Anterior cingulate cortex (tissue), 58 donors: ENCODE measurements around the gene KNG1.
"Not testable (repeated sequence)": the region's sequence is repeated elsewhere in the genome, so short reads cannot be mapped to it uniquely, and the experiment has no call there.

Experiments
- DNase-seq, 58 donors: peaks; one replicate each; lab custom pipeline; 2025; lab: John Stamatoyannopoulos, UW

KNG1 gene

DNA sequence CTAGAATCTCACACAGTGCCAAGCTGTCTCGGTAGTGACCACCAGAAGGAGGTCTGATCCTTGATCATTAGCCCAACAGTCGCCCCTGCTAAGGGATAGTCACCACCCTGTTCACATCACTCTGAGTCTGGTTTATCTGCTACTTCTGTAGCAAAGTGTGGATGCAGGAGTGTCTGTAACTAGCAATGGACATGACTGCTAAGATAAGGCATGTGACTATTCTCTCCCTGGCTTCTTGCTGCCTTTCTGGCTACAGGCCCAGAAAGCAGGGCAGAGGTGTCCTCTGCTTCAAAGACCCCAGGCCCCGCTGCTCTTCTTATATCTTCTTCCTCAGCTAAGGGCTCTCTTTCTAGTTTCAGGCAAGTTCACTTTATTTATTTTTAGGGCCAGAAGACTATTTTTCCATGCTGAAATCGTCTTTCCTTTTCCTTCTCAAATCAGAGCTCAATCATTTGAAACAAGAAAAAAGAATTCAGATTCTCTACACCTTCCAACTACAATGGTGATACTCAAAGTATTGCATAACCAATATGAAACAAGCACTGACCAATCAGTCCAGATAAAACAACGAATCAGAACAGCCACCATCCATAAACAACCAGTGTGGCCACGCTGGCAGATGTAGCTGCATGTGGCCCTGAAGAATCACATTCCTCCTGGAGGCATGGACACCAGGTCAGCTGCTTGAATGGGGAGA, 8.0 kb upstream of the KNG1 start:
- no peak for DNase-seq

DNA sequence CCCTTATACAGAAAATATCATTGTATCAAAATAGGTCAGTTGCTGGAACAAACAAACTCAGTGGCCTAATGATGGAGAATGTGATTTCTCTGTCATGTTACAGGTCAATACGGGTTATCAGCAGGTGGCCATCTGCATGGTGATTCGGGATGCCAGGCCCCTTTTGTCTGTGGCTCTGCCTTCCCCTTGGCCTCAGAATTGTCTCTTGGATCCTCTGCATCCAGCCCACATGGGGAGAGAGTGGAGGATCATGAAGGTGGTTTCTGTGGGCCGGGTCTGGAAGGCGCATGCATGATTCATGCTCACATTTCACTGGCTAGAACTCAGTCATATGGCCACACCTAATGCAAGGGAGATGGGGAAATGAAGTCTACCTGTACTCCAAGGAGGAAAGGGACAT, 6.5 kb upstream of the KNG1 start:
- DNase-seq: not testable (repeated sequence)

DNA sequence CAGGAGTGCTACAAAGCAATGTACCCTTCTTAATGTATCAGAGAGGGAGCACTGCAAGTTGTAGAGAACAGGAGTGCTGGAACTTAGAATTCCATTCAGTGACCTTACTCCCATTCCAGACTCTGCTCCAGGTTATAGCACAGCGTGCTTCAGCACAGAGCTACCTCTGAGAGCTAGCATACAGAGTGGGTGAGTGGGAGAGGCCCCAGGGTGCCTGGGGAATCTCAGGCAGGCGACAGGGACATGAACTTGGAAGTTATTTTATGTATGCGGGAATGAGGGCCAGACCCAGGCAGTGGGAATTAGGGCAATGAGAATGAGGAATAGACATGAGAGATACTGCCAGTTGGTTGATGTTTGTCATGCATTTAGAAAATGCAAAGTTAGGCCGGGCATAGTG, 3.7 kb upstream of the KNG1 start:
- no peak for DNase-seq

DNA sequence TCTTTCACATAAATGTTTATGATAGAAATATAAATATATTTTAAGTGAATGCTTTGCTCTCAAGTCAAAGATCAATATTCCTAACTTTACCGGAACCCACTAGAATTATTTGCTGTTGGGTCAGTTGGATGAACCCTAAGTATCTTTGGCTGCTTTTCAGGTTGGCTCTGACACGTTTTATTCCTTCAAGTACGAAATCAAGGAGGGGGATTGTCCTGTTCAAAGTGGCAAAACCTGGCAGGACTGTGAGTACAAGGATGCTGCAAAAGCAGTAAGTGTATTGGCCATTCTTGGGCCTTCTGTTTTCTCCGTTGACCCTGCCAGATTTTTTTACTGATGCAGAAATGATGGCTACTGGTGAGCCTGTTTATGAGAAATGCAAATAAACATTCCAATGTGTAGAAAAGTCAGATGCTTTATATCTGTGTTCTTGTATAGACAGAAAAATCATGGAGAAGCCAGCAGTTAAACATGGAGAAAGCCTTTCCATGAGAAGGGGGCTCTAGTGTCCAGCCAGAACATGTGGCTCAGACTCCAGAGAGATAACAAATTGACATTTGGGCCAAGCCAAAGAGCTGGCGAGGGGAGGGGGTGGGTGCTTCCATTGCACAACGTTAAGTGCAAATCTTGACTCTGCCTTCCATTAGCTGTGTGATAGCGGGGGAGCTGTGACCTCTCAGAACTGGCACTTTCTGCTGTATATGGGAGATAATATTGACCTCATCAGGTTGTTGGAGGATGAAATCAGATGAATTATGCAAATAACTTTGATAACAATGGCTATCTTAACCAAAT, 3.0 kb downstream of the KNG1 start:
- no peak for DNase-seq

DNA sequence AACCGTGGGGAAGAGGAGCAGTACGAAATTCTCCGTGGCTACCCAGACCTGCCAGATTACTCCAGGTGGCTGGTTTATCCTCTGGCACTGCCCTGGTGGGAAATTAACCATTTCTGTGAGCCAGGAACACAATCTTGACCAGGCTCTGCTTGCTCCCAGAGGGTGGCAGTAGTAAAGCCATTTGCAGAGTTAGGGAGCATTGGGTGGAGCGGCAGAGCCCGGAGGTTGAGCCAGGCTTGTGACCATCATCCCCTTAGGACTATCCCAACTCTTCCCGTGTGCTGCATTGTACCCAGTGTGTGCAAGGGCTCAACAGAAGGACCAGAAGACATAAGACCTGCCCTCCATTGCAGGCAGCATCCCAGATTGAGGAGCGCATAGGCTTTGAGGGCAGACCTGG, 5.3 kb downstream of the KNG1 start:
- no peak for DNase-seq

DNA sequence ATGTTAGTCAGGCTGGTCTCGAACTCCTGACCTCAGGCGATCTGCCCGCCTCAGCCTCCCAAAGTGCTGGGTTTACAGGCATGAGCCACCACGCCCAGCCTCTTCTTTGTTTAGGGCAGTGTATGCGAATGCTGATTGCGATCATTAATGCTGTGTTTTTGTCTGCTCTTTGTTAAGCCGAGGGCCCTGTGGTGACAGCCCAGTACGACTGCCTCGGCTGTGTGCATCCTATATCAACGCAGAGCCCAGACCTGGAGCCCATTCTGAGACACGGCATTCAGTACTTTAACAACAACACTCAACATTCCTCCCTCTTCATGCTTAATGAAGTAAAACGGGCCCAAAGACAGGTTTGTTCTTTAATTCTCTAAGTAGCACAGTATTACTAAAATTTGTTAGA, 7.8 kb downstream of the KNG1 start:
- DNase-seq: no peak

DNA sequence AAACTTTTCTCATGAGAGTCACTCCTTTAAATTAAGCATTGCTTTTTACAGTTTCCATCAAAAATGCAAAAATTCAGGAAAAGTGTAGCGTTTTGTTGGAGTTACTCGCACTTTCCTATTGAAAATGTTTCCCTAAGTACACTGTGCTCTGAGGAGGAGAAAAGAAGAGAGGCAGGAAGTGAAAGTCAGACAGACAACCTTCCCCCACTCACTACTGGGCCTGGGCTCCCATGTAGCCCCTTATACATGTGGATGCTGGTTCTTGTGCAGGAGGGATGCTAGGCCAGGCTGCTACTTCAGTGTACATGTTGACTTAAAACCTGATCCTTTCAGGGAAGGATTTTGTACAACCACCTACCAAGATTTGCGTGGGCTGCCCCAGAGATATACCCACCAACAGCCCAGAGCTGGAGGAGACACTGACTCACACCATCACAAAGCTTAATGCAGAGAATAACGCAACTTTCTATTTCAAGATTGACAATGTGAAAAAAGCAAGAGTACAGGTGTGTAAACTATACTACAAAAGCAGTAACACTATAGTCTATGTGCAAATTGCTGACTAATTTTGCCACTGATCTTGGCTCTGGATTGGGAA, 15.1 kb downstream of the KNG1 start:
- no peak for DNase-seq

DNA sequence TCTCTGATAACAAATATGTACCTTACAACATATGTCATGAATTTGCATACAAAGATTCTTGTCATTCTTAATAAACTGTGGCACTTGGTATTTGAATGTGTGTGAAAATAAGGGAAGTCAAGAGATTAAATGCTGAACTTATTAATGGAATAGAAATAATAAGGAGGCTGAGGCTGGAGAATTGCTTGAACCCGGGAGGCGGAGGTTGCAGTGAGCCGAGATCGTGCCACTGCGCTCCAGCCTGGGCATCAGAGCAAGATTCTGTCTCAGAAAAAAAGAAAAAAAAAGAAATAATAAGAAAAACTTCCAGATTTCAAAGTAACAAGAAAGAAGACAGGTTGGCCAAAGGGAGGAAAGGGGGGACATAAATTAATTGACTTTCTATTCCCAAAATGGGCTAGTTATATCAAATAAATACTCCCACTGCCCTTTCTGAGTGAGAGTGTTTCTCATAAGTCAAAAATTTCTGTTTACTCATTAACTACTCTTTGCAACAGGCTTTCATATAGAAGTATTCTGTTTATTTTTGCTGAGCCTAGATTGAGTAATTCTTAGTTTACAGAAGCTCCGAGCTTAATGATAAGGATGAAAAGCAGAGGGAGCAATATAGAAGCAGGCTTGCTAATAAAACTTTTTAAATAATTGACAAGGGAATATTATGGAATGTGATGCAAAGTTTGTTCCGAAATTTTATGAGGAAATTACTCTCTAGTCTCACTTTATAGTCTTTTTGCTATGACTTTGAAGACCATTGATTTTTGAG, 25.6 kb downstream of the KNG1 start:
- DNase-seq: no peak

DNA sequence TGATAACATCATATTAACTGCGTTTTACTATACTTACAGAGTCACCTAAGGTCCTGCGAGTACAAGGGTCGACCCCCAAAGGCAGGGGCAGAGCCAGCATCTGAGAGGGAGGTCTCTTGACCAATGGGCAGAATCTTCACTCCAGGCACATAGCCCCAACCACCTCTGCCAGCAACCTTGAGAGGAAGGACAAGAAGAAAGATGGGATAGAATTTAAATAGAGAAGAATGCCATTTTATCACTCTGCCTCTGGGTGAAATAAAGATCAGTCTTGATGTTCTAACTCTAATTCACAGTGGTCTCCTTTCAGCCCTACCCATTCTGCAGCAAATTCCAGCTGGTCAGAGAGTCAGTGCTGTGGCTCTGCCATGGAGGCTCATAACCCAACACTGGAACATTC, 26.5 kb downstream of the KNG1 start:
- no peak for DNase-seq

DNA sequence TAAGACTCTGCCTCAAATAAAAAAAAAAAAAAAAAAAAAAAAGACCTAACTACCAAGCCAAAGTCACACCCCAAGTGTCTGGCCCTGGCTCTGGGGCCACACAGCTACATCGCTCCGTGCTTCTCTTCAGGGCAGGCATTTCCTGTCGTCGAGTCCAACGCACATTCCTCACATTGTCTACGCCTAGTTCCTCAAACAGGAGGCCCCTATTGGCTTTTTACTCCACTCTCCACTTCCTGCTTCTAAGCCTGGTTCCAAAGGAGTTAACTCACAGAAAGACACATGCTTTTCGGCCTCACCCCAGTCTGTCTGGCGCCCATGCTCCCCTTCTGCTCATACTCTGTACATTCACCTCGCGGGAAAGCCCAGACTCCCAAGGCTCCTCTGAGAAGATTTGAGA, 28.8 kb downstream of the KNG1 start:
- peak in 3 of 58 donors; percentile 1 to 14 (median 5) for DNase-seq

DNA sequence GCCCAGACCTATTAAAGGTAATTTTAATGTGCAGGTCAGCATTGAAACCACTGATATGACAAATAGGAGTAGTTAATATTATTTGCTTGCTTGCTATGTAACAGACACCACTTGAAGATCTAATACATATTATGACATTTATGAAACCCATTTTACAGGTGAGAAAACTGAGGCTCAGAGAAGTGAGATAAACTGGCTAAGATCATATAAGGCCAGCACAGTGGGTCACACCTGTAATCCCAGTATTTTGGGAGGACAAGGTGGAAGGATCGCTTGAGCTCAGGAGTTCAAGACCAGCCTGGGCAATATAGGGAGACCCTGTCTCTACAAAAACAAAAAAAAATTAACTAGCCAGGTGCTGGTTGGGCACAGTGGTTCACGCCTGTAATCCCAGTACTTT, 33.2 kb downstream of the KNG1 start:
- DNase-seq: no peak

DNA sequence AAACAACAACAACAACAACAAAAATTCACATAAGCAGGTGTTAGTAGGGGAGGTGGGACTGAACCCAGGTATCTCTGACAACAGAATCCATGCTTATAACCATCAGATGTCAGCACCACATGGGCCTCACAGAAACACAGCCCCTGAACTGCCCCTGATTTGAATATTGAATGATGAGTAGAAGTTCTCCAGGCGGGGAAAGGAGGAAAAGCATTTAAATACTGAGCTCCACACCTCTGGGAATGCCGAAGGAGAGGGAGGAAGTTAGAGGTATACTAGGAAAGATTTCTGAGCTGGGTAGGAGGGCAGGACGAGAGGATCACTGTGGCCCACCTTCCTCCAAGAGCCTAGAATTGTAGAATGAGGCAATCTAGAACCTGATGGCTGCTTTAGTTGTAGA, 34.3 kb downstream of the KNG1 start:
- DNase-seq: no peak

DNA sequence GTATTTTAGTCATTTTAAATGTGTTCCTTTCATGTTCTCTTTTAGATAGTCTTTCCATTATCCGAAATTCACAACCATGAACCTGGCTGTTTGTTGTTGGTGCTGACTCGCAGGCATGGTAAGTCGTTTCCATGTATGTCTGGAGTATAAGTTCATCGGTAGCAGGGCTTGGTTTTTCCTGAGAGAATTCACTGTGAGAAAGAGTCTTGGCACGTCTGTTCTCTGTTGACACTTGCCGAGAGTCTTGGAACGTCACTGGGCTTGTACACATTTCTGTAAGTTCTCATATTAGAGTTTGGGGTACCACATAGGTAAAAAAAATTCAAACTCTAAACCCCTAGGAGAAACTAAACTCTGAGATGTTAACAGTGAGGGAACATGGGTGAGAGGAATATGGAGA, 36.8 kb downstream of the KNG1 start:
- DNase-seq: no peak

DNA sequence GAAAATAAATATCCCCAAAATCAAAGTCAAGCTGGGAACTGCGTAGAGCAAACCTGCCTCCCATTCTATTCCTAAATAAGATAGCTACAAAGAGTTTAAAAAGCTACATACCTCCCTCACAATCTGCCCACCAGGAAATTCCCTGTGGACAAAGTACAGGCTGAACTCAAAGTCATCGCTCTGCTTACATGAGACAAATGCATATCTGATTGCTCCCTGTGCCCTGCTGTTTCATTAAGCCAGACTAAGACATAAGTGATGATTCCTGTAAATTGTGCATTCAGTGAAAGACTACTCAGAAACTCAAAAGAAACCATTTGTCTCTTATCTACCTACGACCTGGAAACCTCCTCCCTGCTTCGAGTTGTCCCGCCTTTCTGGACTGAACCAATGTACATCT, 37.7 kb downstream of the KNG1 start:
- DNase-seq: no peak

DNA sequence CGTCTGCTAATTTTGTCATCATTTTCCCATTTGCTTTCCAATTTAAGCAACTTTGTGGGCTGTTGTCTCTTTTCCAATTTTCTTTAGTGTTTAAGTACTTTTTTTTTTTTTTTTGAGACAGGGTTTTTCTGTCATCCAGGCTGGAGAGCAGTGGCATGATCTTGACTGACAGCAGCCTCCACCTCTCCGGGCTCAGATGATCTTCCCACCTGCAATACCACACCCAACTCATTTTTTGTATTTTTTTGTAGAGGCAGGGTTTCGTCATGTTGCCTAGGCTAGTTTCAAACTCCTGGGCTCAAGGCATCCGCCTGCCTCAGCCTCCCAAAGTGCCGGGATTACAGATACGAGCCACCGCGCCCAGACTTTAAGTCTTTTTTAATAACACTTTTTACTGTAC, 40.1 kb downstream of the KNG1 start:
- no peak for DNase-seq

DNA sequence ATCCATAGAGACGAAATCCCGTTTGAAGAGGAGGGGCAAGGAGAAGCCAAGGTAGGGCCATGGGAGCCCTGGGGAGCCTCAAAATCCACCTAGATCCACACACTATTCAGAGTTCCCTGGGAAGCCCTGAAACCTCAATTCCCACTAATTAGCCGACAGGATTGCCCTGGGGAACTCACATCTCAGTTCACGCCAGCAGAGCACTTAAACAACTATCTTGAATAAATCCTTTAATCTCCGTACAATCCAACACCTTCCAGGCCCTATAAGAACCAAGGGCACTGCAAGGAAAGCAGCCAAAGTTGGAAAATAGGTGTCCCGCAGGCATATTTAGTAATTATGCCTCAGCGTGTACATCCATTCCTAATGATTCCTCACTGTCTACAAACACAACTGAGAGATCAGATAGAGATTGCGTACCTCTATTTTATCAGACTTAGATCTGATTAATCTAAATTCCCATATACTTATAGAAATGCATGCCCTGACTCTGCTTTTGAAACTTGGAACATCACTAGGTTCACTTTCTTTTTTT, 40.6 kb downstream of the KNG1 start:
- DNase-seq: no peak

DNA sequence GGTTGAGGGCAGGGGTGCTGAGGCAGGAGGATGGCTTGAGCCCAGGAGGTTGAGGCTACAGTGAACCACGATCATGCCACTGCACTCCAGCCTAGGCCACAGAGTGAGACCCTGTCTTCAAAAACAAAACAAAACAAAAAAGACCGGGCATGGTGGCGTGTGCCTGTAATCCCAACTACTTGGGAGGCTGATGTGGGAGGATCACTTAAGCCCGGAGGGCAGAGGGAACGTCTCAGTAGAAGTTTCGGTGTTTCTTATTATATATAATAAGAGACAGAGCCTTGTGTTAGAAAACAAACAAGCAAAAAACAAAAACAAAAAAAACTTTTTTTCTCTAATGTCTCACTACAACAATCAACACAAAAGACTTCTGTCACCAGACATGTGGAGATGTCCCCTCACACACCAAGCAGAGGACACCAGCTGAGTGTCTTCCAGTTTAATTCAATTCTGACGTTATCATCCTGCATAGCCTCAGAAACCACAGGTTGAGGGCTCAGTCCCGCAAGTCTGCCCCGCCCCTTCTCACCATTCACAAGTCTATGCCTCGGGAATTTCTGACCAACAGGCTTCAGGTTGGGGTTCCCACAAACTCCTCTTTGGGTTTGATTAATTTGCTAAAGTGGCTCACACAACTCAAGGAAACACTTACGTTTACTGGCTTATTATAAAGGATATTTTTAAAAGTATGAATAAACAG, 42.2 kb downstream of the KNG1 start:
- DNase-seq: no peak

DNA sequence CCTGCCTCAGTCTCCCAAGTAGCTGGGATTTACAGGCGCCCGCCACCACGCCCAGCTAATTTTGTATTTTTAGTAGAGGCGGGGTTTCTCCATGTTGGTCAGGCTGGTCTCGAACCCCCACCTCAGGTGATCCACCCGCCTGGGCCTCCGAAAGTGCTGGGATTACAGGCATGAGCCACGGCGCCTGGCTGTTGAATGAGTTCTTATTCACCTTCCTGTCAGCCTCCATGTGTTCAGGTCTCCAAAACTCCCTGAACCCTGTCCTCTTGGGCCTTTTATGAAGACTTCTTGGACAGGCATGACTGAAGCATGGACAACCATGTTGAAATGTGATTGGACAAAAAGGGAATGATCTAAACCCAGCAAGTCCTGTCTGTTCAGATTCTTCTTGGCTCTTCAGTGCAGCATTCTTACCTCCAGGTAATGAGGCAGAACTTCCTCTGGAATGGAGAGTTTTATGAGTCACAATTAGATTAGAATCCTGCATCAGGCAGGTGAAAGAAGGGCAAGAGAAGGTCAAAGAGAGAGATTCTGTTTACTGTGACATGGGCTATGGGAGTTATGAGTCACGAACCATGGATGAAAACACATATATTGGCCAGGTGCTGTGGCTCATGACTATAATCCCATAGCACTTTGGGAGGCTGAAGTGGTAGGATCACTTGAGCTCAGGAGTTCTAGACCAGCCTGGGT, 43.1 kb downstream of the KNG1 start:
- no peak for DNase-seq

DNA sequence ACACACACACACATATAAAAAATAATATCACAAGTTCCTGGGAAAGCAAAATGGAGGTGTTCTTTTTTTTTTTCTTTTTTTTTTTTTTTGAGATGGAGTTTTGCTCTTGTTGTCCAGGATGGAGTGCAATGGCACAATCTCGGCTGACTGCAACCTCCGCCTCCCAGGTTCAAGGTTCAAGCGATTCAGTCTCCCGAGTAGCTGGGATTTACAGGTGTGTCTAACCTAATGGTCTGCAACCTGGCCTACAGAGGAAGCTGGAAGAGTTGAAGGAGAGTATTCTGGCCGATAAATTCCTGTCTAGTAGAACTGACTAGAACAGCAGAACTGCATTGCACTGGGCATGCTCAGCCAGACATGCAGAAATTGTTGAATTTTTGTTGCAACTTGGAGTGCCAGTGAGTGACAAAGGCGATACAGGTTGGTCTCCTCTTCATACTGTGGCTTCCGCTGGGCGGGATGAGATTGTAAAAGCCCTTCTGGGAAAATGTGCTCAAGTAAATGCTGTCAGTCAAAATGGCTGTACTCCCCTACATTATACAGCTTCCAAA, 43.8 kb downstream of the KNG1 start:
- DNase-seq: no peak
